Colonic mucosa (tissue), 4 donors: ENCODE results near the gene SUFU. TPM values are rescaled to one million over a fixed set of nuclear protein-coding genes. Genes with fewer than 3 reads are reported as not detected.

Source experiments
- DNase-seq: peaks from one replicate; pipeline ENCODE4 v3.0.0-alpha.2; 2020
- H3K27ac ChIP-seq: fragments of 200-600 bp; one replicate; pipeline ENCODE4 v1.8.0; 2021
- H3K27me3 ChIP-seq: fragments of 200-600 bp; one replicate; pipeline ENCODE4 v1.8.0; 2021
- H3K36me3 ChIP-seq: fragments of 200-600 bp; one replicate; pipeline ENCODE4 v1.8.0; 2021
- H3K4me1 ChIP-seq: fragments of 200-600 bp; one replicate; pipeline ENCODE4 v1.8.0; 2021; ENCODE audit warnings: mild to moderate bottlenecking
- H3K4me3 ChIP-seq: fragments of 200-600 bp; one replicate; pipeline ENCODE4 v1.8.0; 2021
- H3K9ac ChIP-seq, 2 donors: one replicate each; pipeline ENCODE4 v1.7.0; 2013; ENCODE audit warnings: control low read depth in 2 of 2, low read depth in 2 of 2, low read length in 2 of 2
- H3K9me3 ChIP-seq: fragments of 200-600 bp; one replicate; pipeline ENCODE4 v1.8.0; 2021
- intact Hi-C: fragments of 100-400 bp; cut with DNase I; formaldehyde crosslinking; loops from one replicate; pipeline ENCODE4 v1.14.1; 2022
- total RNA-seq, 2 donors: library from RNA; stranded (reverse); fragmentation: NEBNext Ultra II Directional in 1 of 2; extraction: Animal tissue kit (Norgen Biotek cat#: 25700) in 1 of 2; gene quantifications; one replicate each; pipeline ENCODE4 v1.2.1, GENCODE V29; 2021
- TF ChIP-seq, protein P1 (sequence below): fragments of 200-600 bp; IDR thresholded peaks from one replicate; pipeline ENCODE4 v1.8.0; 2022; ENCODE audit warnings: antibody characterized with exemption, mild to moderate bottlenecking
- donor health status: healthy.
- donor health status: DM: no; HTN: no; CAD: no.
- donor health status: DM: no; HTN: no; CAD: no.

The SUFU gene
- total RNA-seq, 2 donors from 2014 or later = 7.6 to 8.6 TPM

DNA sequence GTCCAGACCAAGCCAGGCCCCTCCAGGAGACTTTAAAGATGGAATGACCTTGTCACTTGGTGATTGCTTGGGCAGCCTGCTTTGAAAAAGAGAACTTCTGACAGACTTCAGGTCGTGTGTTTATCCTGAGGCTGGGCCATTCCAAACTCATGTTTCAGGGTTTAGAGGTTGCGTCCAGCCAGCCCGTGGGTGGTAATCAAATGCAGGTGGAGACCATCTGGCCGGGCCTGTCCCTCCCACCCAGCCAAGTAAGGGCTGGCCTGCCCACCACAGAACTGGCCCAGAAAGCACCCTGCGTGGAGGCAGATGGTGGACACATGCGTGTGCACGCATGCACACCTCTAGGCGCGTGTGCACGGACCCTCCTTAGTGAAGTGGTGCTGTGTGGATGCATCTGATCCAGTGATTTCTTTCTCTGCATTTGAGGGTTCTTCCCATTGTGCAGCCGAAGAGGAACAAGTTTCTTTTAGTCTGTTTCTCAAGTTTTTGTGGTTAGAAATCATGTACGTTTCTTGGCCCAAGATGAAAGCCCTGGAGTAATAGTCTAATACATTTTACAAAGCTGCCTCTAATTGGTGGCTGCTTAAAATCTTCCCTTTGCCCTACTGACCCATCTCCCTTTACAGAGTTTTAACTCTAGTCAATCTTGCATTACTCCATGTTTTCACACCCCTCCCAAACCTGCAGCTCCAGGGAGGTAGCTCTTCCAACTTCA, 43.0 kb downstream of the SUFU start:
- Histone ChIP-seq H3K9me3 (no peaks in the 10 kb centered on the region), H3K4me1 (no peaks in the 10 kb centered on the region), H3K4me3 (no peak overlapping the region), H3K9ac (no peak overlapping the region), H3K27ac (no peak overlapping the region), H3K36me3 (no peaks in the 10 kb centered on the region), H3K27me3 (no peaks in the 10 kb centered on the region)
- DNase-seq = no peak
- intact Hi-C loops = no loop called here
- TF ChIP-seq, protein P1, sequence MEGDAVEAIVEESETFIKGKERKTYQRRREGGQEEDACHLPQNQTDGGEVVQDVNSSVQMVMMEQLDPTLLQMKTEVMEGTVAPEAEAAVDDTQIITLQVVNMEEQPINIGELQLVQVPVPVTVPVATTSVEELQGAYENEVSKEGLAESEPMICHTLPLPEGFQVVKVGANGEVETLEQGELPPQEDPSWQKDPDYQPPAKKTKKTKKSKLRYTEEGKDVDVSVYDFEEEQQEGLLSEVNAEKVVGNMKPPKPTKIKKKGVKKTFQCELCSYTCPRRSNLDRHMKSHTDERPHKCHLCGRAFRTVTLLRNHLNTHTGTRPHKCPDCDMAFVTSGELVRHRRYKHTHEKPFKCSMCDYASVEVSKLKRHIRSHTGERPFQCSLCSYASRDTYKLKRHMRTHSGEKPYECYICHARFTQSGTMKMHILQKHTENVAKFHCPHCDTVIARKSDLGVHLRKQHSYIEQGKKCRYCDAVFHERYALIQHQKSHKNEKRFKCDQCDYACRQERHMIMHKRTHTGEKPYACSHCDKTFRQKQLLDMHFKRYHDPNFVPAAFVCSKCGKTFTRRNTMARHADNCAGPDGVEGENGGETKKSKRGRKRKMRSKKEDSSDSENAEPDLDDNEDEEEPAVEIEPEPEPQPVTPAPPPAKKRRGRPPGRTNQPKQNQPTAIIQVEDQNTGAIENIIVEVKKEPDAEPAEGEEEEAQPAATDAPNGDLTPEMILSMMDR = no peak

DNA sequence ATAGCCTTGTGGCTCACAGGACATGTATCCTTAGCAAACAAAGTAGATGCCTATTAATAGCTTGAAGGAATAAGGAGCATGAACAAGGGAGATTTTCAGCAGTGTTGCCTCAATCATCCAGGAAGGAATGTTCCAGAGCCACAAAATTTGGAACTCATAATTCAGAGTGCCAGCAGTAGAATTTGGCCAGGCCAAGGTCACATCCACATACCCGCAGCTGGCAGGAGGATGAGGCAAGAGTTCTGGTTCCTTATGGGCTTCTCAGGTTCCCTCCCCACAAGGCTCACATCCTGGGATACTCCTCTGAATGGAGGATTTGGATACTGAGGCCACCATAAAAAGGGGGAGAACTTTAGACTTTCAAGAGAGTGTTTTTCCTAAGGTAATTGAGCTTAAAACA, 45.8 kb downstream of the SUFU start:
- no peaks in the 10 kb centered on the region for H3K9me3 ChIP-seq
- DNase-seq = no peak
- no peaks in the 10 kb centered on the region for H3K36me3 ChIP-seq
- H3K27me3 ChIP-seq = no peaks in the 10 kb centered on the region
- no peak overlapping the region for H3K27ac ChIP-seq
- TF ChIP-seq, protein P1 = no peak
- intact Hi-C loops = no loop called here
- H3K4me3 ChIP-seq = no peak overlapping the region
- H3K9ac ChIP-seq = no peak overlapping the region
- H3K4me1 ChIP-seq = no peaks in the 10 kb centered on the region

DNA sequence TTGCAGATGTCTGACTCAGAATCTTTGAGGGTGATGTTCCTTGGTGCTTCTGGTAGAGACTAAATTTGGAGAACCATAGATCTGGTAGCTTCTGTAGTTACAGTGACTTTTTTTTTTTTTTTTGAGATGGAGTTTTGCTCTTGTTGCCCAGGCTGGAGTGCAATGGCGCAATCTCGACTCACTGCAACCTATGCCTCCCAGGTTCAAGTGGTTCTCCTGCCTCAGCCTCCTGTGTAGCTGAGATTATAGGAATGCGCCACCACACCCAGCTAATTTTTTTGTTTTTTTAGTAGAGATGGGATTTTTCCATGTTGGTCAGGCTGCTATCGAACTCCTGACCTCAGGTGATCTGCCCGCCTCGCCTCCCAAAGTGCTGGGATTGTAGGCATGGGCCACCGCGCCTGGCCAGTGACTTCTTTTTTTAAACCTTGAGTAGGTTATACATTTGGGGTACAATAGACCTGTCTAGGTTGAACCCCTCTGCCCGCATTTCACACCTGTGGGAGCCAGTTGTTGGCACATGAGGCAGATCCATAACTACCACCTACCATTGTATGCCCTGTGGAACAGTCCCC, 47.0 kb downstream of the SUFU start:
- no peaks in the 10 kb centered on the region for H3K27me3 ChIP-seq
- no peaks in the 10 kb centered on the region for H3K36me3 ChIP-seq
- TF ChIP-seq, protein P1 = no peak
- H3K27ac ChIP-seq = no peak overlapping the region
- no peak for DNase-seq
- no peaks in the 10 kb centered on the region for H3K9me3 ChIP-seq
- H3K9ac ChIP-seq = no peak overlapping the region
- H3K4me3 ChIP-seq = no peak overlapping the region
- no peaks in the 10 kb centered on the region for H3K4me1 ChIP-seq
- intact Hi-C loops = no loop called here

DNA sequence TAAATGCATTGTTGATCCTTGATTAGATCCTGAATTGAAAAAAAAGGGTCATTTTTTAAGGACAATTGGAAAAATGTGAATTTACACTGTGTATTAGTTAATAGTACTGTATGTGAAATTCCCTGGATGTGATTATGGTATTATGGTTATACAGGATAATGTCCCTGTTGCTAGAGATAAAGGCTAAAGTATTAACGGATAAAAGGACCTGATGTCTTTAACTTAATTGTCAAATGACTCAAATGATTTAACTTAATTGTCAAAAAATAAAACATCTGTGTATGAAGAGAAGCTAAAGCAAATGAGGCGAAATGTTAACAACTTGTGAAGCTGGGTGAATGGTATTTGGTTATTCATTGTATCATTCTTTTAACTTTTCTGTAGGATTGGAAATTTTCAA, 48.8 kb downstream of the SUFU start:
- no peak overlapping the region for H3K9ac ChIP-seq
- H3K27ac ChIP-seq = no peak overlapping the region
- no peaks in the 10 kb centered on the region for H3K27me3 ChIP-seq
- H3K36me3 ChIP-seq = no peaks in the 10 kb centered on the region
- no peaks in the 10 kb centered on the region for H3K9me3 ChIP-seq
- TF ChIP-seq, protein P1 = no peak
- intact Hi-C loops = no loop called here
- no peak for DNase-seq
- H3K4me3 ChIP-seq = no peak overlapping the region
- no peaks in the 10 kb centered on the region for H3K4me1 ChIP-seq

DNA sequence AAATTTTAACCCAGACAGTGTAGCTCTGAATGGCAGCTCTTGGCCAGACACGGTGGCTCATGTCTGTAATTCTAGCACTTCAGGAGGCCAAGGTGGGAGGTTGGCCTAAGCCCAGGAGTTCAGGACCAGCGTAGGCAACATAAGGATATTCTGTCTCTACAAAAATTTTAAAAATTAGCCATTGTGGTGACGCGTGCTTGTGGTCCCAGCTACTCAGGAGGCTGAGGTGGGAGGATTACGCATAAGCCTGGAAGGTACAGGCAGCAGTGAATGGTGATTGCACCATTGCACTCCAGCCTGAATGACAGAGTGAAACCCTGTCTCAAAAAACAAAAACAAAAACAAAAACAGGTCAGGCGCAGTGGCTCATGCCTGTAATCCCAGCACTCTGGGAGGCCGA, 50.0 kb downstream of the SUFU start:
- no peak for DNase-seq
- TF ChIP-seq, protein P1 = no peak

More for the DNA sequence above, 50.0 kb downstream of the SUFU start:
- Histone ChIP-seq H3K27me3 (no peaks in the 10 kb centered on the region), H3K4me3 (no peak overlapping the region), H3K9me3 (no peaks in the 10 kb centered on the region), H3K36me3 (no peaks in the 10 kb centered on the region), H3K27ac (no peak overlapping the region), H3K9ac (no peak overlapping the region), H3K4me1 (no peaks in the 10 kb centered on the region)
- intact Hi-C loops = no loop called here
